Liver (tissue), 3 donors: Measurements from ENCODE around the gene GALNT14.

Source experiments
- CTCF ChIP-seq: fragments of 150-350 bp; IDR thresholded peaks from 2 replicates; pipeline ENCODE4 v1.5.1; 2017; ENCODE audit warnings: improper control_type of control experiment, low read depth, low read length; ENCODE audit not compliant: missing input control
- FOXA1 ChIP-seq: IDR thresholded peaks from 2 replicates; pipeline ENCODE4 v1.6.1; 2016; ENCODE audit warnings: antibody characterized with exemption
- JUND ChIP-seq, 2 donors: IDR thresholded peaks; 2 replicates each; pipeline ENCODE4 v1.6.1; 2016; ENCODE audit warnings: antibody characterized with exemption in 2 of 2
- TF ChIP-seq, protein P1 (sequence below): IDR thresholded peaks from 2 replicates; pipeline ENCODE4 v1.6.1; 2016; ENCODE audit warnings: antibody characterized with exemption, mild to moderate bottlenecking
- donor health status: healthy.
- donor health status: healthy.

GRCh38 chr2:30920511-30920910 lies 217.7 kb downstream of the GALNT14 start:
- TF ChIP-seq CTCF (no peak), FOXA1 (no peak), JUND (IDR thresholded peaks at IDR 0.05) (no peak)
- TF ChIP-seq, protein P1, sequence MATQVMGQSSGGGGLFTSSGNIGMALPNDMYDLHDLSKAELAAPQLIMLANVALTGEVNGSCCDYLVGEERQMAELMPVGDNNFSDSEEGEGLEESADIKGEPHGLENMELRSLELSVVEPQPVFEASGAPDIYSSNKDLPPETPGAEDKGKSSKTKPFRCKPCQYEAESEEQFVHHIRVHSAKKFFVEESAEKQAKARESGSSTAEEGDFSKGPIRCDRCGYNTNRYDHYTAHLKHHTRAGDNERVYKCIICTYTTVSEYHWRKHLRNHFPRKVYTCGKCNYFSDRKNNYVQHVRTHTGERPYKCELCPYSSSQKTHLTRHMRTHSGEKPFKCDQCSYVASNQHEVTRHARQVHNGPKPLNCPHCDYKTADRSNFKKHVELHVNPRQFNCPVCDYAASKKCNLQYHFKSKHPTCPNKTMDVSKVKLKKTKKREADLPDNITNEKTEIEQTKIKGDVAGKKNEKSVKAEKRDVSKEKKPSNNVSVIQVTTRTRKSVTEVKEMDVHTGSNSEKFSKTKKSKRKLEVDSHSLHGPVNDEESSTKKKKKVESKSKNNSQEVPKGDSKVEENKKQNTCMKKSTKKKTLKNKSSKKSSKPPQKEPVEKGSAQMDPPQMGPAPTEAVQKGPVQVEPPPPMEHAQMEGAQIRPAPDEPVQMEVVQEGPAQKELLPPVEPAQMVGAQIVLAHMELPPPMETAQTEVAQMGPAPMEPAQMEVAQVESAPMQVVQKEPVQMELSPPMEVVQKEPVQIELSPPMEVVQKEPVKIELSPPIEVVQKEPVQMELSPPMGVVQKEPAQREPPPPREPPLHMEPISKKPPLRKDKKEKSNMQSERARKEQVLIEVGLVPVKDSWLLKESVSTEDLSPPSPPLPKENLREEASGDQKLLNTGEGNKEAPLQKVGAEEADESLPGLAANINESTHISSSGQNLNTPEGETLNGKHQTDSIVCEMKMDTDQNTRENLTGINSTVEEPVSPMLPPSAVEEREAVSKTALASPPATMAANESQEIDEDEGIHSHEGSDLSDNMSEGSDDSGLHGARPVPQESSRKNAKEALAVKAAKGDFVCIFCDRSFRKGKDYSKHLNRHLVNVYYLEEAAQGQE: no peak
